Vagina (tissue), 2 donors: ENCODE measurements around the gene ABLIM2.

Experiments used
- POLR2AphosphoS5 ChIP-seq, 2 donors: sonication (generic); formaldehyde crosslinking; IDR thresholded peaks; one replicate each; pipeline ENCODE4 v1.9.0; 2017; ENCODE audit warnings: antibody characterized with exemption in 2 of 2, mild to moderate bottlenecking in 2 of 2, low read depth in 1 of 2; ENCODE audit not compliant: insufficient read depth in 1 of 2
- TF ChIP-seq, protein P1 (sequence below), 3 experiments: fragments of 450-650 bp in 2 of 3; fragments of 200-600 bp in 1 of 3; sonication (generic) in 1 of 3; IDR thresholded peaks; one replicate each; pipeline ENCODE4 v1.5.1; 2017 to 2019; ENCODE audit warnings: antibody characterized with exemption in 3 of 3, mild to moderate bottlenecking in 2 of 3, moderate library complexity in 2 of 3

DNA sequence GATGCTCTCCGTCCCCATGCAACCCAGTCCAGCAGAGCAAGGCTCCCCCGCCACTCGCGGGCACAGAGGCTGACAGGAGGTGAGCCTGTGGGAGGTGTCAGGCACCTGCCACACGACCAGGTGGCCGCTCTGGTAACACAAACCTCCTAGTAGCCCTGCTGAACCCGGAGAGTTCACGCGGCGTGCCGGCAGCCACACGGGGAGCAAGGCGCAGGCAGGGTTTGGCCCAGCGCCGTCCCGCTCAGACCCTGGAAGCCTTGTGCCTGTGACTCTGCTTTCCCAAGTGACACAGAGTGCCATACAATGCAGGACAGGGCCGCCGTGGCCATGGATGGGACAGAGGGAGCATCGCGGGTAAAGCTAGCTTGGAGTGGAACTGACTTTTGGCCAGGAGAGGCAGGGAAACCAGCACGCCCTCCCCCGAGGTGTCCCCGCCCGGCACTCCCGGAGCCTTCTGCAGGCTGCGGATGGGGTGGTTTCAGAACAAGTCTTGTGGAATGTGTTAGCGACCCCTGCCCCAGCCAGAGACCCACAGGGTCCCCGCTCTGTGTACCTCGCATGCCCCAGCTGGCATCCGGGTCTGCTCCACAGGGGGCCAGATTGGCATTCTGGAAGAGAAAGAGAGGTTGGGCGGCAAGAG is 174.2 kb downstream of the ABLIM2 start:
- TF ChIP-seq, protein P1, sequence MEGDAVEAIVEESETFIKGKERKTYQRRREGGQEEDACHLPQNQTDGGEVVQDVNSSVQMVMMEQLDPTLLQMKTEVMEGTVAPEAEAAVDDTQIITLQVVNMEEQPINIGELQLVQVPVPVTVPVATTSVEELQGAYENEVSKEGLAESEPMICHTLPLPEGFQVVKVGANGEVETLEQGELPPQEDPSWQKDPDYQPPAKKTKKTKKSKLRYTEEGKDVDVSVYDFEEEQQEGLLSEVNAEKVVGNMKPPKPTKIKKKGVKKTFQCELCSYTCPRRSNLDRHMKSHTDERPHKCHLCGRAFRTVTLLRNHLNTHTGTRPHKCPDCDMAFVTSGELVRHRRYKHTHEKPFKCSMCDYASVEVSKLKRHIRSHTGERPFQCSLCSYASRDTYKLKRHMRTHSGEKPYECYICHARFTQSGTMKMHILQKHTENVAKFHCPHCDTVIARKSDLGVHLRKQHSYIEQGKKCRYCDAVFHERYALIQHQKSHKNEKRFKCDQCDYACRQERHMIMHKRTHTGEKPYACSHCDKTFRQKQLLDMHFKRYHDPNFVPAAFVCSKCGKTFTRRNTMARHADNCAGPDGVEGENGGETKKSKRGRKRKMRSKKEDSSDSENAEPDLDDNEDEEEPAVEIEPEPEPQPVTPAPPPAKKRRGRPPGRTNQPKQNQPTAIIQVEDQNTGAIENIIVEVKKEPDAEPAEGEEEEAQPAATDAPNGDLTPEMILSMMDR (IDR thresholded peaks at IDR 0.05) = no peak
- no peak for TF ChIP-seq POLR2AphosphoS5 (IDR thresholded peaks at IDR 0.05; ENCODE audit: insufficient read depth in 1 of 2, low read depth in 1 of 2)
